Parathyroid adenoma (tissue), 2 donors: ENCODE data around the gene DHFR2.

Source experiments
- H2AFZ ChIP-seq: fragments of 300-600 bp; sonication (generic); one replicate; pipeline ENCODE4 v1.7.0; 2017; ENCODE audit warnings: antibody characterized with exemption, mild to moderate bottlenecking
- H3K27ac ChIP-seq: fragments of 300-600 bp; sonication (generic); one replicate; pipeline ENCODE4 v1.7.0; 2017
- H3K27me3 ChIP-seq: fragments of 300-600 bp; sonication (generic); one replicate; pipeline ENCODE4 v1.7.0; 2017; ENCODE audit warnings: low read length; ENCODE audit not compliant: control insufficient read depth, insufficient read depth
- H3K36me3 ChIP-seq: fragments of 300-600 bp; sonication (generic); one replicate; pipeline ENCODE4 v1.7.0; 2017; ENCODE audit warnings: low read length; ENCODE audit not compliant: control insufficient read depth, insufficient read depth
- H3K4me1 ChIP-seq: fragments of 300-600 bp; sonication (generic); one replicate; pipeline ENCODE4 v1.7.0; 2017; ENCODE audit warnings: control low read depth
- H3K4me2 ChIP-seq: fragments of 300-600 bp; sonication (generic); one replicate; pipeline ENCODE4 v1.7.0; 2017; ENCODE audit warnings: low read length
- H3K4me3 ChIP-seq: fragments of 300-600 bp; sonication (generic); one replicate; pipeline ENCODE4 v1.7.0; 2017; ENCODE audit warnings: low read depth, low read length
- H3K79me2 ChIP-seq: fragments of 300-600 bp; sonication (generic); one replicate; pipeline ENCODE4 v1.7.0; 2017; ENCODE audit warnings: control low read depth
- H3K9ac ChIP-seq: fragments of 300-600 bp; sonication (generic); one replicate; pipeline ENCODE4 v1.7.0; 2017; ENCODE audit warnings: mild to moderate bottlenecking
- H3K9me3 ChIP-seq: fragments of 300-600 bp; sonication (generic); one replicate; pipeline ENCODE4 v1.7.0; 2017; ENCODE audit warnings: low read length; ENCODE audit not compliant: control insufficient read depth
- CTCF ChIP-seq: fragments of 300-600 bp; sonication (generic); IDR thresholded peaks from one replicate; pipeline ENCODE4 v1.7.0; 2017; ENCODE audit warnings: antibody characterized with exemption, mild to moderate bottlenecking
- donor health status: primary hyperparathyroidism.

DHFR2 gene

GRCh38 chr3:94076055-94076454 lies 13.3 kb upstream of the DHFR2 start:
- TF ChIP-seq CTCF = no peak
- H3K27me3 ChIP-seq = no peaks in the 10 kb centered on the region
- H3K4me2 ChIP-seq = no peak overlapping the region
- no peaks in the 10 kb centered on the region for H3K9me3 ChIP-seq
- no peak overlapping the region for H3K9ac ChIP-seq
- peaks cover 13% of the 10 kb centered on the region for H3K79me2 ChIP-seq
- no peaks in the 10 kb centered on the region for H3K4me1 ChIP-seq
- no peak overlapping the region for H3K27ac ChIP-seq
- no peaks in the 10 kb centered on the region for H3K36me3 ChIP-seq
- H2AFZ ChIP-seq = no peak overlapping the region
- no peak overlapping the region for H3K4me3 ChIP-seq

GRCh38 chr3:94071713-94072284 lies 9.1 kb upstream of the DHFR2 start:
- Histone ChIP-seq H3K9ac (no peak overlapping the region), H3K79me2 (peaks cover 16% of the 10 kb centered on the region), H3K27me3 (no peaks in the 10 kb centered on the region), H3K27ac (no peak overlapping the region), H3K4me3 (no peak overlapping the region), H2AFZ (no peak overlapping the region), H3K4me1 (no peaks in the 10 kb centered on the region), H3K9me3 (no peaks in the 10 kb centered on the region), H3K4me2 (no peak overlapping the region), H3K36me3 (no peaks in the 10 kb centered on the region)
- no peak for TF ChIP-seq CTCF

- H3K9ac ChIP-seq = no peak overlapping the region
- no peak overlapping the region for H2AFZ ChIP-seq
- TF ChIP-seq CTCF = no peak
- H3K36me3 ChIP-seq = no peaks in the 10 kb centered on the region
- no peaks in the 10 kb centered on the region for H3K4me1 ChIP-seq
- H3K4me3 ChIP-seq = no peak overlapping the region
- no peaks in the 10 kb centered on the region for H3K27me3 ChIP-seq
- peaks cover 15% of the 10 kb centered on the region for H3K79me2 ChIP-seq
- no peaks in the 10 kb centered on the region for H3K9me3 ChIP-seq
- no peak overlapping the region for H3K27ac ChIP-seq
- H3K4me2 ChIP-seq = no peak overlapping the region
These were observed 7.7 kb upstream of the DHFR2 start for GRCh38 chr3:94070341-94070911.

GRCh38 chr3:94069194-94069813 lies 6.6 kb upstream of the DHFR2 start:
- no peak overlapping the region for H3K4me2 ChIP-seq
- H3K4me1 ChIP-seq = no peaks in the 10 kb centered on the region
- no peak overlapping the region for H2AFZ ChIP-seq
- no peaks in the 10 kb centered on the region for H3K36me3 ChIP-seq
- H3K9me3 ChIP-seq = no peaks in the 10 kb centered on the region
- peaks cover 15% of the 10 kb centered on the region for H3K79me2 ChIP-seq
- peak; percentile 77 for TF ChIP-seq CTCF
- no peak overlapping the region for H3K4me3 ChIP-seq
- no peak overlapping the region for H3K9ac ChIP-seq
- no peaks in the 10 kb centered on the region for H3K27me3 ChIP-seq
- no peak overlapping the region for H3K27ac ChIP-seq
